Left cardiac atrium (tissue), 4 donors: ENCODE measurements around the gene TNFRSF19. TPM values are rescaled to one million over a fixed set of nuclear protein-coding genes. Genes with fewer than 3 reads are reported as not detected.
"Not testable (repeated sequence)": the region's sequence is repeated elsewhere in the genome, so short reads cannot be mapped to it uniquely, and the experiment has no call there.

Source experiments
- ATAC-seq, 2 donors: fragments of 200-7000 bp; cut with Tn5 transposase; one replicate each; pipeline ENCODE4 v1.9.1; 2020; ENCODE audit warnings: mild to moderate bottlenecking in 2 of 2, moderate library complexity in 2 of 2
- DNase-seq: peaks from one replicate; pipeline ENCODE4 v3.0.0-alpha.2; 2020
- intact Hi-C, 2 donors: fragments of 100-400 bp; cut with DNase I; formaldehyde crosslinking; loops; one replicate each; pipeline versions ENCODE4 v1.14.1 to v1.15.1; 2022 to 2023
- total RNA-seq, 2 donors: library from RNA; stranded (reverse); fragmentation: NEBNext Ultra II Directional; extraction: Animal tissue kit (Norgen Biotek cat#: 25700); gene quantifications; one replicate each; pipeline ENCODE4 v1.2.1, GENCODE V29; 2021
- donor health status: DM: no; HTN: yes; CAD: no.
- donor health status: DM: no; HTN: yes; CAD: no; lungs with severe emphysema.
- donor health status: DM: yes; HTN: yes; CAD: no.
- donor health status: Dilated cardiomyopathy.

TNFRSF19 gene
- total RNA-seq, 2 donors from 2014 or later = 35.6 to 45.7 TPM

DNA sequence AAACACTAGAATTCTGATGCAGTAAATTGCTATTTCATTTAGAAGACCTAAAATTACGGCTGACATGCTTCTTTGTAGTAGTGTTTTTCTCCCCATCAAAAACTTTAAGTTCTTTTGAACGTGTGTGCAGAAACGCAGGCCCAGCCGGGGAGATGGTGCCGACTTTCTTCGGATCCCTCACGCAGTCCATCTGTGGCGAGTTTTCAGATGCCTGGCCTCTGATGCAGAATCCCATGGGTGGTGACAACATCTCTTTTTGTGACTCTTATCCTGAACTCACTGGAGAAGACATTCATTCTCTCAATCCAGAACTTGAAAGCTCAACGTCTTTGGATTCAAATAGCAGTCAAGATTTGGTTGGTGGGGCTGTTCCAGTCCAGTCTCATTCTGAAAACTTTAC lies 98.3 kb downstream of the TNFRSF19 start:
- no peak for DNase-seq
- intact Hi-C loops = no loop called here
- peak in 1 of 2 donors; percentile 23 for ATAC-seq

DNA sequence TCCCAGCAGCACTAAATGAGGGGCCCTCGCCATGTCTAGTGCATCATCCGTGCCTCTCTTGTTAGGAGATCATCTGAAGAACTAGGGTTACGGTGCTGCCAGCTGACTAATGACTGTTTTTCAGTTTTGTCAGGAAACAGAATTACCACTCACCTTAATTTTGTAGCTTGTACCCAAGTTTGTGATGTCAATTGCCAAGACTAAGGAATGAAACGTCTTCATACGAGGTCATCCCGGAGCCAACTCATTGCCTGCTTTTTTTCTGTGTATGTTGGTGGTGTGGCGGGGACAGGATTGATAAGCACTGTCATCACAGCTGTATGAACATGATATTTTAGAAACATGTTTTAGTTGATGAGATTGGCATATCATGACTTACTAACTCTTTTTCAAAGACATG lies 100.6 kb downstream of the TNFRSF19 start:
- intact Hi-C loops = no loop called here
- no peak for ATAC-seq
- DNase-seq = no peak

DNA sequence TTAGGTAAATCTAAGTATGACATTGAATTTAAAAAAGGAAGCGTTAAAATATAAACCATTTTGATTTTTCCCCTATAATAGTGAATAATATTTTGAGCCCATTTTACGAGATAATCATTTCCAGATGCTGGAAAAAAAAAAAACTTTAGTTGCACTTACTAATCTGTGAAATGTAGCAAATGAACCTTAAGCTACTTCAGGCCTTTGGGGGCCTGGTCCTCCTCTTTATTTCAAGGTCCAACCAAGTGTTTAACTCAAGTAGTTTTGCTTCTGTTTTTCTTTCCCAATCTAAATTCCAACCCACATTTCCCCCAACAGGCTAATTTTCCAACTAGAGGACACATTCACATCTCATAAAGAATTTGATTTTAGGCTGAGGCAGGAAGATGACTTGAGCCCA lies 101.2 kb downstream of the TNFRSF19 start:
- no peak for DNase-seq
- no peak for ATAC-seq
- intact Hi-C loops = no loop called here

DNA sequence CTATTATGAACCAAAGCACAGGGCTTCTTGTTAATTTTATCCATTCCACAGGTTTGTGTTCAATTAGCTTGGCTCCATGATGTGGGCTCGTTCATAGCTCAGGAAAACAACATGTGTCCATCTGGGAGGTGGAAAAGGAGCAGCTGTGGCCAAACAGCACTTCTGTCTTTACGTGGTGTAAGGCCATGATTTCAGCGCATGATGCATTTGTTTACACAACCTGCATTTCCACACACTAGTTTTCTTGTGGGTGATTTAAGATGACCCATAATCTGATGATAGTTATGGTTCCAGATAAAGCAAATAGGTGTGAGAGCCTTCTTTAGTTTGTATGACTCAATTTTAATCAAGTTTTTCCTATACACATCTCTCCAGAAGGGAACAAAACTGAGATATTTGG lies 101.7 kb downstream of the TNFRSF19 start:
- no peak for ATAC-seq
- no peak for DNase-seq
- intact Hi-C loops = no loop called here

DNA sequence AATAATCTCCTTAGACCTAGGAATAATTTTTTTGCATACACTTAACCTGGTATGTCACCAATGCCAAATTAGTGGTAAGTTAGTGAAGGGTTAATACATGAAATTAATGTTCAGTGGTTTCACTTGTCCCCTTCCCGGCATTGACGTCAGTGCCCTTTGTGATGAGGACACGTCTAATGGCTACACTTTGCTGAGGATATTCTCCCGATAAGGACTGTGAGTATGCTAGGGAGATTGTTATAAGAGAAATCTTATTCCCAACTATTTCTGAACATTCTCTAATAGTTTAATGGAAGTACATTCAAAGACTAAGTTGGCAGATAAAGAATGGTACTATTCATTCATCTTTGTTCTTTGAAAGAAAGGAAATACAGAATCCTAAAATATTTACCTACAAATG lies 102.4 kb downstream of the TNFRSF19 start:
- DNase-seq = peak; percentile 73
- intact Hi-C loops = no loop called here
- ATAC-seq = peak; percentile 57 to 73

DNA sequence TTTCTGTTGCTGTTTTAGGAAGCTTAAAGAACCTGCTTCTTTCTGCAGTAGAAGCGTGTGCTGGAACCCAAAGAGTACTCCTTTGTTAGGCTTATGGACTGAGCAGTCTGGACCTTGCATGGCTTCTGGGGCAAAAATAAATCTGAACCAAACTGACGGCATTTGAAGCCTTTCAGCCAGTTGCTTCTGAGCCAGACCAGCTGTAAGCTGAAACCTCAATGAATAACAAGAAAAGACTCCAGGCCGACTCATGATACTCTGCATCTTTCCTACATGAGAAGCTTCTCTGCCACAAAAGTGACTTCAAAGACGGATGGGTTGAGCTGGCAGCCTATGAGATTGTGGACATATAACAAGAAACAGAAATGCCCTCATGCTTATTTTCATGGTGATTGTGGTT lies 103.1 kb downstream of the TNFRSF19 start:
- ATAC-seq (peak; percentile 78 to 83), DNase-seq (no peak)
- intact Hi-C loops = no loop called here

DNA sequence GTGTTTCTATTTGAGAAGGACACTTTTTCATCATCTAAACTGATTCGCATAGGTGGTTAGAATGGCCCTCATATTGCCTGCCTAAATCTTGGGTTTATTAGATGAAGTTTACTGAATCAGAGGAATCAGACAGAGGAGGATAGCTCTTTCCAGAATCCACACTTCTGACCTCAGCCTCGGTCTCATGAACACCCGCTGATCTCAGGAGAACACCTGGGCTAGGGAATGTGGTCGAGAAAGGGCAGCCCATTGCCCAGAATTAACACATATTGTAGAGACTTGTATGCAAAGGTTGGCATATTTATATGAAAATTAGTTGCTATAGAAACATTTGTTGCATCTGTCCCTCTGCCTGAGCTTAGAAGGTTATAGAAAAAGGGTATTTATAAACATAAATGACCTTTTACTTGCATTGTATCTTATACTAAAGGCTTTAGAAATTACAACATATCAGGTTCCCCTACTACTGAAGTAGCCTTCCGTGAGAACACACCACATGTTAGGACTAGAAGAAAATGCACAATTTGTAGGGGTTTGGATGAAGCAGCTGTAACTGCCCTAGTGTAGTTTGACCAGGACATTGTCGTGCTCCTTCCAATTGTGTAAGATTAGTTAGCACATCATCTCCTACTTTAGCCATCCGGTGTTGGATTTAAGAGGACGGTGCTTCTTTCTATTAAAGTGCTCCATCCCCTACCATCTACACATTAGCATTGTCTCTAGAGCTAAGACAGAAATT lies 103.8 kb downstream of the TNFRSF19 start:
- intact Hi-C loops = no loop called here
- DNase-seq (no peak), ATAC-seq (no peak)

DNA sequence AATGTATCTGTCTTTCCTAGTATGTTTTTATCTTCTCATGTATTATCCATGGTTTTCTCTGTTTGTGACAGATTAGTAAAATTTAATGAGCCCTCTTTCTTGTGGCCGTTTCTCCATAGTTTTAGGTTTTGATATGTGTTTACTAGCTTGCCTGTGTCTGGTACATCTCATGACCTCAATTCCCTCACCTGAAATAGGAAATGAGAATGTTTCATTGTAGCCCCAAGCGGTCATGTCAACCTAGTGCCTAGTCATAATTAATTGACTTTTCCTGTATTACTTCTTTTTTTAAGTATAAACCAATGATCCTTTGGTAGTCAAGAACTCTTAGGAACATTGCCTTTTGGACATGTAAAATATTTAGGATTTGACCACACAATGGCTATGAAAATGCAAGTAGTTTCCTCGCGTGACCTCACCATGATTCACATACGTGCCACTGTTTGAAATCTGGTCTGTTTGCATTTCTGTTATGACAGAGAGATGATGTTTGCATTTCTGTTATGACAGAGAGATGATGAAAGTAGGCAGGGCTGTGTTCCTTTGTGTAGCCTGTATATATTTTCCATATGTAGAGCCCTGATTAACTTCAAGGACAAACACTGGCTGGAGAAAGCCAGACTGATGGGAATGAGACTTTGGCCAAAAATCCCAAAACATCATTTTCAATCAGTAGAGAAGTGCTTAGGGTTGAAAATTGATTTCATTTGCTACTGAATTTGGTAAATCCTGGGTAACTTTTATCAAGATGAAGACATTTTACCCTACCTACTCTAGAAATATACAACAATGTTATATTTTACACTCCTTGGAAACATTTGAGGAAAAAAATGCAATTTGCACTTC lies 104.8 kb downstream of the TNFRSF19 start:
- no peak for DNase-seq
- intact Hi-C loops = no loop called here
- no peak for ATAC-seq

DNA sequence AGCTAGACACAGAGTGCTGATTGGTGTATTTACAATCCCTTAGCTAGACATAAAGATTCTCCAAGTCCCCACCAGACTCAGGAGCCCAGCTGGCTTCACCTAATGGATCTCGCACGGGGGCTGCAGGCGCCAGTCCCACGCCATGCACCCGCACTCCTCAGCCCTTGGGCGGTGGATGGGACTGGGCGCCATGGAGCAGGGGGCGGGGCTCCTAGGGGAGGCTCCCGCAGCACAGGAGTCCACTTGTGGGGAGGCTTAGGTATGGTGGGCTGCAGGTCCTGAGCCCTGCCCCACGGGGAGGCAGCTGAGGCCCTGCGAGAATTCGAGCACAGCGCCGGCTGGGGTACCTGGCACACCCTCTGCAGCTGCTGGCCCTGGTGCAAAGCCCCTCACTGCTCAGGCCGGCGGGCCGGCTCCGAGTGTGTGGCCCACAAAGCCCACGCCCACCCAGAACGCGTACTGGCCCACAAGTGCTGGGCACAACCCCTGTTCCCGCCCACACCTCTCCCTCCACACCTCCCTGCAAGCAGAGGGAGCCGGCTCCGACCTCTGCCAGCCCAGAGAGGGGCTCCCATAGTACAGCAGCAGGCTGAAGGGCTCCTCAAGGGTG lies 107.6 kb downstream of the TNFRSF19 start:
- DNase-seq, ATAC-seq, intact Hi-C loops: not testable (repeated sequence)

DNA sequence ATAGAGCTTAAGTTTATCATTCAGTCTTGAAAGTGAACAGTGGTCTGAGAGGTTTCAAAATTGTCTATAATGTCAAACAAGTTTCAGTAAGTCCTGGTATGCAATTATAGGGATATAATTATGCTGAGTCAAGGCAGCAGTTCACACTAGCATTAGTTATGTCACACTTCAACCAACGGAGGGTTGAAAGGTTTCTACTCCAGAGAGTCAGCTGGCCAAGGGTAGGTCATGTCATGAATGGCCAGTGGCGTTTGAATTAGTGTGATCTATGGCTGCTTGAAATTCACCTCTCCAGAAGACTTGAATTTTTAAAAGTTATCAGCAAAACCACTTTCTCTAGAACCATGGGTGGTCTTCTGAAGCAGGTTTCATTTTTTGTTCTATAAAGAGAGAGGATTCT lies 108.6 kb downstream of the TNFRSF19 start:
- intact Hi-C loops = no loop called here
- DNase-seq (no peak), ATAC-seq (no peak)

DNA sequence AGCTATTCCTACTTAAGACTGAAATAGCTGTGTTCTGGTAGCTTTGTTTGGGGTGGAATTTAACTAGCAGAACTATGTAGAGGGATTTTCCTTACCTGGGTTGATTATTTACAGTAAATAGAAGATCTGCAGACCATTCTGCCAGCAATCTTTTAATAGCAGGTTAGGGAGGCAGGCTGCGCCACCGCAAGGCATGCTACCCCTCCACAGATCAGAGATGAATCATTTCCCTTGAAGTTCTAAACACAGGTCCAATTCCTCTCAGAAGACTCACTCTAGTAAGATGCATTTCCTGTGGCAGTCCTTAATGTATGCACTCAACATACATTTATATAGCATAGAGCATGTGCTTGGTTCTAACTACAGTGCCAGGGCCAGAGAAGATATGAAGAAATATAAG lies 109.0 kb downstream of the TNFRSF19 start:
- peak in 1 of 2 donors; percentile 41 for ATAC-seq
- intact Hi-C loops = no loop called here

DNA sequence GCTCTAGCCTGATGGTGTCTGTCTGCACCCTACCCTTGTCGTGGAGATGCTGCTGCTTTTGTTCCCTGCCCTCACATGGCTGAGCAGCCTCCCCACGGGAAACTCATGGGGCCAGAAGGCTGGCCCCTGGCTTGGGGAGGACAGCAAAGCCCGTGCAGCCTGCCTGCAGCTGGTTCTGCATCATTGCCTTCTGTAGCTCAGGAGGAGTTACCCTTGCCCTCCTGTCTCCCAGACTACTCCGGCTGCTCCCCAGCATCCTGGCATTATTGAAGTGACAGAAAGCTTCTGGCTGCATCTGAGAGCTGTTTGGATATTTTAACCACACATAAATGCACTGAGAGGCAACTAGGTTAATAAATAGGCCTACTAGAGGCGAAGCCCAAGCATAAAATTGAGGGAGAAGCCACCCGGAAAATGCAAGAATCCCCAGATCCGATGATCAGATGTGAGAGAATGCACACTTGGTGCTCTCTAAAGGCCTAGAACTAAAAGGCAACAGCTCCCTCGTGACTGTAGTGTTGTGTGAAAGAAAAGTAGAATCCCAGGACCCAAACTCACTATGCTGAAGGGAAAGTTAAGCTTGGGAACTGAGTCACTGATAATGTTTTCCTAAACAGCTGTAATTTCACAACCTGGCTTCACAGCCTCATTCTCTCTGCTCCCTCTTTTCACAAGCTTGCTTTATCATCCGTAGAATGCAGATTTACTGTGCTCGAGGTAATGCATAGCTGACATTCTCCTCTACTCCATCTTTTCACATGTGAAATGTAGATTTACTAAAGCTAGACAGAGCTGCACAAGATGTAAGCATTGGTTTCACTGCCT lies 110.8 kb downstream of the TNFRSF19 start:
- ATAC-seq = peak in 1 of 2 donors; percentile 33

More for the DNA sequence above, 109.0 kb downstream of the TNFRSF19 start:
- no peak for DNase-seq

DNA sequence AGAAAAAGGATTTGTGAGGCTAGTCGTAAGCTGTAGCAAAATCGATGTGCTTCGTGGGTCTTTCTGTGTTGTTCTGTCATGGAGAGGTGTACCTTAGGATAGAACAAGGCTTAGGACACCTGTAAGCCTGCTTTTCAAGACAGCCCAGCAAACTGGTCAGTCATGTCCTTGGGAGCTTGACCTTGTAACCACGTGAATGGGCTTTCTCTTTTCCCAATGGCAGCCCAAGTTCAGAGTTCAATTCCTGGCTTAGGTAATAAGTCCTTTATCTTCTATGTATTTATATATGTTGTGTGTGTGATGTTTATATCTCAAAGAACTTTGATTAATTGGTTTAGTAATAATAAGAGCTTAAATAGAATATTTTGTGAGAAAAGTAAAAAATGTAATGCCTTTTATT lies 112.9 kb downstream of the TNFRSF19 start:
- DNase-seq (no peak), ATAC-seq (no peak)
- intact Hi-C loops = no loop called here

More for the DNA sequence above, 110.8 kb downstream of the TNFRSF19 start:
- intact Hi-C loops = no loop called here
- no peak for DNase-seq

DNA sequence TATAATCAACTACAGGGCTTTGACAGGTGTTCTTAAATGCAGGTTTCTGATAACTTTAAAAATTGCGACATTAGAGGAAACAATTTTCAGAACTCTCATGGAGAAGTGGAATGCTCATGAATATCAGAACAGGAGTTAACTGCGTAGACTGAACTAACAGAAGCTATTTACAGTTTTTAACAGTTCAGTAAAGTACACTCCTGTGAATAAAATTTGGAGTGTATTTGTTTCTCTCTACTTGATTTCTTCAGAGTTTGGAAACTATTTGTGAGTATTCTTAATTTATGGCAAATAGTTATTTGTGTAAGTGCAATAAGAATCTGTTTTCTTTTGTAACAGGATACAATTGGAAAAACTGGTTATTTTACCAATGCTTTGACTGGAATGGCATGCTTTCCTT lies 114.4 kb downstream of the TNFRSF19 start:
- intact Hi-C loops = no loop called here

DNA sequence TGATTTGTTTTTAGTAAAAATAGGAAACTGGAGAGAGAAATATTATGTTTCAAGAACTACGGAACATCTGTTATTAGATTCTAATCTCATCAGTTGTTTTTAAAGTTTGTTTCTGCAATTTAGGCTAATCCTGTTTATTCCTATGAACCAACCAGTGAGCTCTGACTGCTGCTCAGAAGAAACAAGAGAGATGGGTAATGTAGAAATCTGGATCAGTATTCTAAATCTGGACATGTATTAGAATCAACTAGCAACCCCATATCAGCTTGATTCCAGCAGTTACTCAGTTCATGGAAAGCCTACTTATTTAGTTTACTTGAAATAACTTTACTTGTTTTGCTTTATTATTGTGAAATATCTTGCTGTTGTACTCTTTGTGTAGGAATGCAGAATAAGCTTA lies 115.2 kb downstream of the TNFRSF19 start:
- intact Hi-C loops = no loop called here
- DNase-seq = no peak
- no peak for ATAC-seq

More for the DNA sequence above, 114.4 kb downstream of the TNFRSF19 start:
- no peak for ATAC-seq
- no peak for DNase-seq

DNA sequence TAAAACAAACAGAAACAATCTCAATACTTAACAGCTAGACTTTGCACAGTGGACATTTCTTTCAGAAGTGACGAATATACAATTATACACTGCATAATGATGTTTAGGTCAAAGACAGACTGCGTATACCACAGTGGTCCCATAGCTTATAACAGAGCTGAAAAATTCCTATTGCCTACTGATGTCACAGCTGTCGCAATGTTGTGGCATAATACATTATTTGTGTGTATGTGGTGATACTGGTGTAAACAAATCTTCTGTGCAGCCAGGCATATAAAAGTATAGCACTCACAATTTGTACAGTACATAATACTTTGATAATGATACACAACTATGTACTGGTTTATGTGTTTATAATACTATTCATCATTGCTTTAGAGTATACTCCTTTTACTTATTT lies 116.7 kb downstream of the TNFRSF19 start:
- intact Hi-C loops = no loop called here
- no peak for DNase-seq

DNA sequence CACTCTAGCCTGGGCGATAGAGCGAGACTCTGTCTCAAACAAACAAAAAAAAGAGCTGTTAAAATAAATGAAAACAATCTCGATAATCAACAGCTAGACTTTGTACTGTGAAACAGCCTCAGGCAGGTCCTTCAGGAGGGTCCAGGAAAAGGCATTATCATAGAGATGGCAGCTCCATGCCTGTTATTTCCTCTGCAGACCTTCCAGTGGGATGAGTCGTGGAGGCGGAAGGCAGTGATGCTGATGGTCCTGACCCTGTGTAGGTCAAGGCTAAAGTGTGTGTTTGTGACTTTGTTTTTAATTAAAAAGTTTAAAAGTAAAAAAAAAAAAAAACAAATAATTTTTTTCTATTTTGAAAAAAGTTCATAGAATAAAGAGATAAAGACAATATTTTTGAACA lies 117.4 kb downstream of the TNFRSF19 start:
- intact Hi-C loops = no loop called here
- no peak for ATAC-seq
- no peak for DNase-seq

More for the DNA sequence above, 116.7 kb downstream of the TNFRSF19 start:
- no peak for ATAC-seq

DNA sequence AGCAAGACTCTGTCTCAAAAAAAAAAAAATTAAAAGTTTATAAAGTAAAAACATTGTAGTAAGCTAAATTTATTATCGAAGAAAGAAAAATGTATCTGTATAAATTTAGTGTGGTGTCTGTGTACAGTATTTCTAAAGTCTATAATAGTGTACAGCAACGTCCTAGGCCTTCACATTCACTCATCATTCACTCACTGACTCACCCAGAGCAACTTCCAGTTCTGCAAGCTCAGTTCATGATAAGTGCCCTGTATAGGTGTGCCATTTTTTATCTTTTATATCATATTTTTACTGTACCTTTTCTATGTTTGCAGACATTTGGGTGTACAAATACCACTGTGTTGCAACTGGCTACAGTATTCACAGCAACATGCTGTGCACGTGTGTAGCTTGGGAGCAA lies 118.1 kb downstream of the TNFRSF19 start:
- ATAC-seq (no peak), DNase-seq (no peak)
- intact Hi-C loops = no loop called here

DNA sequence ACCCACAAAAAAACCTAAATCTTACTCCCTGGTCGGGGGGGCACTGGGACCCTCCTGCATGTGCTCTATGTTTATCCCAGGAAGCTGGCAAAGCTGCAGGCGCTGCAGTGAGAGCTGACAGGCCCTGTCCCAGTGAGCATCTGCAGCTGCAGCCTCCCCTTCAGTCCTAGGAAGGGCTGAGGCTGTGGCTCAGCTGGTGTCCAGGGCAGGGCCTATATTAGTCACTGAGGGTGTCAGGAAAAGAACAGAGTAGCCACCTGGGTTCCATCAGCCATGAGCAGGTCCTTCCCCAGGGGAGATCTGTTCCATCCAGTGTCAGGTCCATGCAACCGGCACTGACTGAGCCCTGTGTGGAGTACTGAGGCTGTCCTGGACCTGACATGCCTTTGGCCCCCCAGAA lies 120.5 kb downstream of the TNFRSF19 start:
- ATAC-seq = no peak
- no peak for DNase-seq
- intact Hi-C loops = no loop called here
